C4-2B (cell line): ENCODE results near the gene MGMT.

Source experiments
- CTCF ChIP-seq: fragments of 450-650 bp; conservative IDR thresholded peaks from 2 replicates; pipeline ENCODE4 v1.5.1; 2017; ENCODE audit warnings: mild to moderate bottlenecking
- ZFX ChIP-seq: fragments of 450-650 bp; IDR thresholded peaks from 2 replicates; pipeline ENCODE4 v1.6.1; 2017

GRCh38 chr10:129760416-129760815, 293.4 kb downstream of the MGMT start:
- TF ChIP-seq CTCF: no peak
- no peak for TF ChIP-seq ZFX
